ENCODE data around the gene TWF1.
"Not testable (repeated sequence)": the region's sequence is repeated elsewhere in the genome, so short reads cannot be mapped to it uniquely, and the experiment has no call there.

The TWF1 gene

DNA sequence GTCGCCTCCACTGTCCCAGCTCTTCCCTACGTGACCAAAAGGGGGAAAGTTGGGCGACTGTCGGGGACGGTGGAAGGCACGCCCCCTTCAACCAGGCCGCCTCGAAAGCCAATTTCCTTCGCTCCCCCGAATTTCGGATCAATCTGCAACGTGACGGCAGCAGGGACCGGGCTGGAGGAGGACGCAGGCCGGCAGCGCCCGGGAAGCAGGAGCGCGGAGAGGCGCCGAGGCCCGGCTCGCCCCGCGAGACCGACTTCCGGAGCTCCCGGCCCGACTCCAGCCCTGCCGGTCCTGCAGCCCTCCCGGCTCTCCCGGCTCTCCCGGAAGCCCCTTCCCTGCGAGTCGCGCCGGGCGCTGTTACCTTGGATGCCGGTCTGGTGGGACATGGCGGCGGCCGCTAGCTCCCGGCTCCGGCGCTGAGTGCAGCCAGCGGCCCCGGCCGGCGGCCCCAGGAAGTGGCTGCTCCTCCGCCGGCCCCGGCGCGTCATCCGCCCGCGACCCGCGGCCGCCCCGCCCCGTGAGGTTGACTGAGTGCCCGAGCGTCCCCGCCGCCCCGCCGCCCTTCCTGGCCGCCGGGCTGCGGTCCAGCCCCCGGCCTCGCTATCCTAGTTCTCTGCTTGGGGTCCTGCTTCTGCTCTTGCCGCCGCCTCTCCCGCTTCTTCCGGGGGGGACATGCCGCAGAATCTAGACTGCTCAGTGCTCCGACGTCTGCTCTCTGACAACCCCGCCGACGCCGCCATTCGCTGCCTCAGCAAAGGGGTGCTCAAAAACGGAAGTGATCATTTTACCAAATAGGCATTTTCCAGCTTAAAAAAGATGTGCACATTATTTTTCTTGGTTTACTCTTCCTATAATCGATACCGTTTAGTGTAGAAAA is at the start of gene TWF1:
Gene TWF1, minus strand, starts transcription at position 458 of the 877 bp plus-strand sequence. Its CDS starts 72 bp downstream, at position 386.
- DNase-seq (ENCODE audit: low read depth, low spot score), result peak; percentile 42

- no peak for DNase-seq (ENCODE audit: low read depth, low spot score)
These were observed 46.6 kb upstream of the TWF1 start for GRCh38 chr12:43852744-43853143.

- DNase-seq (ENCODE audit: low read depth, low spot score), result no peak
These were observed 42.7 kb upstream of the TWF1 start for GRCh38 chr12:43848786-43849185.

DNA sequence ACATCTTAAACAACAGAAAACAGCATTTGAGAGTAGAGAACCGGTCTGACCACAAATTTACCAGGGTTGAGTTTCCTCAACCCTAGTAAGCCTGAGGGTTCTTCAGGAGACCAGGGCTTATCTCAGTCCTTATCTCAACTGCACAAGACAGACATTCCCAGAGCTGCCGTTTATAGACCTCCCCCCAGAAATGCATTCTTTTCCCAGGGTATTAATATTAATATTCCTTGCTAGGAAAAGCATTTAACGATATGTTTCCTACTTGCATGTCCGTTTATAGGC is 42.0 kb upstream of the TWF1 start:
- no peak for DNase-seq (ENCODE audit: low read depth, low spot score)

- not testable (repeated sequence) for DNase-seq (ENCODE audit: low read depth, low spot score)
These were observed 41.5 kb upstream of the TWF1 start for GRCh38 chr12:43847425-43848225.

GRCh38 chr12:43842259-43842658 is 36.1 kb upstream of the TWF1 start:
- no peak for DNase-seq (ENCODE audit: low read depth, low spot score)

GRCh38 chr12:43841253-43841652 is 35.1 kb upstream of the TWF1 start:
- no peak for DNase-seq (ENCODE audit: low read depth, low spot score)

DNA sequence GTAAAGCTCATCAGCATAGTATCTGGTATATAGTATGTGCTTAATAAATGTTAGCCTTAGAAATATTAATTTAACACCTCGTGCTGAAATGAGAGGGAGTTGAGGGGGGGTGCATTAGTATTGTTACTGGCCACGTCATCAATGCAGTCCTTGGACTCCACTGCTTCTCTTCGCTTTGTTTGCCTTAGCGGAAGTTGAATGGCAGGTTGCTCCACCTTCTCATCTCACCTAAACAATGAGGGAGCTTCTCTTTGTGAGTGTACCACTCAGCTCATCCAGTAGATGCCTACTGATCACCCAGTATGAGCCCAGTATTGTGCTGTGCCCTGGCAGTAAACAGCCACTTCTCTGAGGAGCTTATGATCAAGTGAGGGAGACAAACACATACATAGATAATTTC is 34.2 kb upstream of the TWF1 start:
- no peak for DNase-seq (ENCODE audit: low read depth, low spot score)

GRCh38 chr12:43836475-43836989 is 30.4 kb upstream of the TWF1 start:
- no peak for DNase-seq (ENCODE audit: low read depth, low spot score)

DNA sequence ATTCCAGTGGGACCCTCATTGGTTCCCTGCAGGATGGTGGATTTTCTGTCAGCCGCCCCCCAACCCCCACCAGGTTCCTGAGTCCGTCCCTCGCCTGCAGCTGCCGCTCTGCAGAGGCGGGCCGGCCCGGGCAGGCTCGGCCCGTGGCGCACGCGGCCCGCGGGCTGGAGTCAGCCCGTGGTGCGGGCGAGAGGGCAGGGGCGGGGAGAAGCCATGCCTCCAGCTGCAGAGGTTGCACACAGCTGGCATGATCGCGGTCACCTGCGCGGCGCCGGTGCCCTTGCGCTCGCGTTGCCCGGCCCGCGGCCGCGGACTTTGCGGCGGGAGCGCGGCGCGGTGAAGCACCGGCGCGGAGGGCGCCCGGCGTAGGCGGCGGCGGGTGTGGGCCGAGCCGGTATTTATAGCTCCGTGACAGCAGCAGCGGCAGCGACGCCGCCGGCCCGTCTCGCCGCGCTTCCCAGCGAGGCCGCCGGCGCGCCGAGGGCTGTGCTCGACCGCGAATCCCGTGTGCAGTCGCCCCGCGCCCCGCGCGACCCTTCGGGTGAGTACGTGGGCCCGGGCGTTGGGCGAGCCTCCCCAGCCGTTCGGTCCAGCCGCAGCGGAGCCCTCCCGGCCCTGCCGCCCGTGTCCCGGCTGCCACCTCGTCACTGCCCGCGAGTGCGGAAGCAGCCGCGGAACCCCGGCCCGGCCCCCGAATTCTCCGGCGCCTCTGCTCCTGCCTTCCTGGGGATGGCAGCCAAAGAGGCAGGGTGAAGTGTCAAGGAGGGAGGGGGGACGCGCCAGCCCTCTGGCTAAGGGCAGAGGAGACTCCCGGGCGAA is 29.7 kb upstream of the TWF1 start, which contains the start of gene TMEM117:
Gene TMEM117, plus strand, starts transcription at position 426 of the 819 bp plus-strand sequence.
- DNase-seq (ENCODE audit: low read depth, low spot score), result no peak

GRCh38 chr12:43835264-43835655 is 29.1 kb upstream of the TWF1 start:
- no peak for DNase-seq (ENCODE audit: low read depth, low spot score)

DNA sequence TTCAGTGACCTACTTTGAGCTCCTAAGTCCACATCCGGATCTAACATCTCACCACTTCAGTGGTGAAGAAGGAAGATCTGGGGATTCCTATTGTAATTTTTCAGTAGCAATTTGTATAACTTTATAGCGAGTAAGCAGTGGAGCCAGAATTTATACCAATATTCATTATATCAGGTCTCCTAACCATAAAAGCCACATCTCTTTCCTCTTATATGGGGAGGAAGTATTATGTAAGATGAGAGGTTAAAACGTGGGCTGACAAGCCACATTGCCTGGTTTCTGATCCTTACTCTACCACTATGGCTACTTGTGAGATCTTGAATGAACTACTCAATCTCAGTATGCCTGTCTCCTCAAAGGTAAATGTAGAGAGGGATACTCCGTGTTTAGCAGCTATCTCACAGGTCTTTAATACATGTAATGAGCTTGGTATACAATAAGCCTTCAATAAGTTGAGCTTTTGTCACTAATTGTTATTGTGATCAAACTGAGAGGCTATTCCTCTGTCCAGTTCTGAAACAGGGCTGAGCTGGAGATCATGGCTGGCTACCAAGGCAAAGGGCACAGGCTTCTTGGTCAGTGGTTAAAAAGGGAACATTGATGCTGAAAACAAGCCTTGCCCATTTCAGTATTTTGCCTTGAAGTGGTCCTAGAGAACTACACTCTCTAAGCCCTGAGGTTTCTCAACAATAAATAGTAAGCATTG is 26.5 kb upstream of the TWF1 start:
- no peak for DNase-seq (ENCODE audit: low read depth, low spot score)

DNA sequence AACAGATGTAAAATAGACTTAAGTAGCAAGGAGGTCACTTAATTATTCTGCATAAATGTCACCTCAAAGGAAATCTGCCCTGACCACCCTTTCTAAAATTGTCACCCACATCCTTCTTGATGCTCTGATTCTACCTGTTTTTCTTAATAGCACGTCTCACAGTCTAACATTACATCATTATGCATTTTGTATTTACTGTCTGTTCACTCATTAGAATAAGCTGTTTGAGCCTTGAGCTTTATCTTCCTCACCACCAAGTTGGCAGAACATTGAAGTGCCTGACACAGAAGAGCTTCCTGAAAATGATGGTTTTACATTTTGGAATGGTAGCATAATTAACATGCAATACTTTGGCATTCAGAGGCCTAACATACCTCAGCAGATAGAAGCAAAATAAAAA is 21.0 kb upstream of the TWF1 start:
- DNase-seq (ENCODE audit: low read depth, low spot score), result no peak

DNA sequence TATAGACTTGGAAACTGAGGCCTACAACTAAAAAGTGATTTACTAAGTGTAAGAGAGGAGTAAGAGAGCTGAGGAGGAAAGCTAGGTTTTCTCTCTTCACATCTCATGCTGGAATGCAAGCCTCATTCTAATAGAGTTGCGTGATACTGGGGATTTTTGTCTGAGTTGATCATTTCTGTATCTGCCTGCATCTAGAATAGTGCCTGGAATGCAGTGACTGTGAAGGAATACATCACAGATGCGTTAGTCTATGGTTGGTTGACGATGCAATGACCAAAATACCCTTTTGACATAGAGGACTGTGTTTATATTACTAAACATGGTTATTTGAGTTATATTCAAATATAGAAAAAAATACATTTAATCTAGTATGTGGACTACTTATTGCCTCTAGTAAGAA is 20.6 kb upstream of the TWF1 start:
- no peak for DNase-seq (ENCODE audit: low read depth, low spot score)

DNA sequence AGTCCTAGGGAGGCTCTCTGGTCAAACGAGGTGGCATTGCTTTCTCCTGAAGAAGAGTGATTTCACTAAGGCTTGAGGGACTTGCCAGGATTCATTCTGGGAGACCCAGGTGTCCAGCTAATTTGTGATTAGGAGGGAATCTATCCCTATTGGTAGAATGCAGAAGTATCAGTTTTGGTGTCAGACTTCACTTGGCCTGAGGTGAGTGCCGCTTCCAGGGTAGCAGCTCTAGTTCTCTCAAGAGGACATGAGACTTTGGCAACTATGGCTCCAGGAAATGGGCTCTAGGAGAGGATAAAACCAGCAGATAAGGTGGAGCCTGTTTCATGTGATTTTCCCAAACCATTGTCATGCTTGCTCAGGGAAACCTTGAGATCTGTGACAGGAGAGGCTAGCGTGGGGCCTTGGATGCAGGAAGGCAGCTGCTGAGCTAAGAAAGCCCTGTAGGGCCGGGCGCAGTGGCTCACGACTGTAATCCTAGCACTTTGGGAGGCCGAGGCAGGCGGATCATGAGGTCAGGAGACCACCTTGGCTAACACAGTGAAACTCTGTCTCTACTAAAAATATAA is 18.2 kb upstream of the TWF1 start:
- no peak for DNase-seq (ENCODE audit: low read depth, low spot score)

- no peak for DNase-seq (ENCODE audit: low read depth, low spot score)
These were observed 10.1 kb upstream of the TWF1 start for GRCh38 chr12:43816168-43816567.

DNA sequence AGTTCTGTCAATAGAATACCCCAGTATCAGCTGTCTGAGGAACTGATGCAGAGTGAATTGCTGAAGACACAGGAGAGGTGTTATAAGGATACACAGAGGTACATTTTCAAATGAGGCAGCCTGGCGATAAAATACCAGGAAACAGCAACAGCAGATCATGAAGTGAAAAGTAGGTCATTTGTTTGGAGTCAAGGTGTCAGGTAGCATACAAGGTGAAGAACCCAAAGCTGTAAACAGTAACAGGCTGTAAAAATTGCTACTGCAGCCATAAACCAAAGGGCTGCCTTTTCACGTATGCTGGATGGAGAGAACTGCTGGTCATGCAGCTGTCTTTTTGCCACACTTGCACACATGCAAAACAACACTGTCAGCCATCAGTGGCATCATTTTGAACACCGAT is 9.3 kb upstream of the TWF1 start:
- DNase-seq (ENCODE audit: low read depth, low spot score), result no peak

DNA sequence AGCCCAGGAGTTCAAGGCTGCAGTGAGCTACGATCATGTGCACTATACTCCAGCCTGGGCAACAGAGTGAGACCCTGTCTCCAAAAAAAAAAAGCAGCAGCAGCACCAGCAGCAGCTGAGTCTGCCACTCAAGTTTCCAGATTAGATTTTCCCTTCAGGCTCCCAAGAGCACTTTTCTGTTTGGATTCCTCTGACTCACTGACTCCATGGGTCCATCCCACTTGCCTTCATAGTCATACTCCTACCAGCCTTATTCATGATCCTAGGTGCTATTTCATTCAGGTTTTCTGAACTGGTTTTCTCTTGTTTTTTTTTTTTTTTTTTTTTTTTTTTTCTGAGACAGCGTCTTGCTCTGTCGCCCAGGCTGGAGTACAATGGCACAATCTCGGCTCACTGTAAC is 6.8 kb upstream of the TWF1 start:
- no peak for DNase-seq (ENCODE audit: low read depth, low spot score)

- no peak for DNase-seq (ENCODE audit: low read depth, low spot score)
These were observed 5.9 kb upstream of the TWF1 start for GRCh38 chr12:43812057-43812456.

DNA sequence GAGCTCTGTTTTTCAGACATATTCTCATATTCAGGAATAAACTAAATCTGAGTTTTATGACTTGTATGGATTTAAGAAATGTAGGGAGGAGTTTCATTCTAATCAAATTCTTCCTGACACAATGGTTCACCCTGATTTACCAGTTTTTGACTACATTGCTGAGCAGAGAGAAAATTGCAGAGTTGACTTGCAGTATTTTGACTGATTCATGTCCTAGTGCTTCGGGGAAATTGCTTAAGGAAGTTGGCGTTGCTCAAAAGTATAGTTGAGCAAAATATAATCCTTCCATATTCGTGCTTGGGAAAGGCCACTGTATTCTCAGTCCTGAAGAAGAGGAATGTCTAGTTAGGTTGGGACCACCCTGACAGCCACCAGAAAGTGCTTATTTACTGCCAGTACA is 1.3 kb upstream of the TWF1 start:
- no peak for DNase-seq (ENCODE audit: low read depth, low spot score)

DNA sequence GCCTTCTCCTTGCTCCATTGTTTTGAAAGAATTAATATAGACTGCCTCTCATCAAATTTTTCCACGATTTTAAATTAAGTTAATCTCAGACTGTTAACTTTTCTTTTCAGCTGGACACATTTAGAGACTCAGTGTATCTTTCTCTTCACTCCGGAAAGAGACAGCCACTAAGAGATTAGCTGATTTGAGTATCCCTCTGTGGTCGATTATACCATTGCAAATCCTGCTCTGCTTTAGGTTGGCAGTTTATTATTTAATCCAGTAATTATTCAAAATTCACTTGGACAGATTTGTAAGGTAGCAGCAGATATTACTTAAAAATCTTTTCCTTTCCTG is 588 bp upstream of the TWF1 start:
- DNase-seq (ENCODE audit: low read depth, low spot score), result no peak
